Fibroblast of skin of left quadriceps (primary cell): ENCODE measurements around the gene KITLG.
"Not testable (repeated sequence)": the region's sequence is repeated elsewhere in the genome, so short reads cannot be mapped to it uniquely, and the experiment has no call there.

Experiments
- DNase-seq, 2 experiments: peaks; one replicate each; pipeline ENCODE4 v3.0.0-alpha.2; 2013; ENCODE audit warnings: low read depth in 2 of 2

Gene KITLG, protein sequence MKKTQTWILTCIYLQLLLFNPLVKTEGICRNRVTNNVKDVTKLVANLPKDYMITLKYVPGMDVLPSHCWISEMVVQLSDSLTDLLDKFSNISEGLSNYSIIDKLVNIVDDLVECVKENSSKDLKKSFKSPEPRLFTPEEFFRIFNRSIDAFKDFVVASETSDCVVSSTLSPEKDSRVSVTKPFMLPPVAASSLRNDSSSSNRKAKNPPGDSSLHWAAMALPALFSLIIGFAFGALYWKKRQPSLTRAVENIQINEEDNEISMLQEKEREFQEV

GRCh38 chr12:88580051-88580871 is at the start of gene KITLG:
TSS of gene KITLG (minus strand) at chr12:88580471. CDS start at chr12:88580278, 193 bp downstream.
- peak; percentile 77 to 78 for DNase-seq

DNA sequence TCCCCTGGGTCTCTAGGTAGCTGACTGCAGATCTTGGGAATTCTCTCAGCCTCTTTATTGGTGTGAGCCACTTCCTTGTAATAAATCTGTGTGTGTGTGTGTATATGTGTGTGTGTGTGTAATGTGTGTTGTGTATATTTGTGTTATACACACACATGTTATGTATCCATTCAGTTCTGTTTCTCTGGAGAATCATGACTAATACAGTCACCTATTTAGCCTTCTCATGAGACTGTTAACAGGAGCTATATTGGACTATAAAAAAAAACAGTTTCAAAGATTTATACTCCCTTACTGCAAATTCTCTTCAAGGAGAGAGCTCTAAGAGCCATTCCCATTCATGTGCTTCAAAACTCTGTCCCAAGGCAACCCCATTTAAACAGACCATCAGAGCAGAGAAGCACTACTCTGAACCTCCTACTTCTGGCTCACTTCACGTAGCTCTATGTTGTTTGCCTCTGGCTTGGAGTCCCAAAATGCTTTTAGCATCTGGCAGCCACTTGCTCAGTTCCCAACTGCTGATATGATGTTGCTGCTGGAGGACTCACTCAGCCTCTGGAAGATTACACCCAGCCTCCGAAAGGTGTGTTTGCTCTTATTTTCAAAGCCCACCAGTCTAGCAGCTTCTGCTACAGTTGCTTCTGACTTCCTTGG is 48.7 kb upstream of the KITLG start:
- DNase-seq = peak in 1 of 2 experiments; percentile 17

- DNase-seq = not testable (repeated sequence)
Measured at GRCh38 chr12:88628035-88628434, 47.8 kb upstream of the KITLG start.

DNA sequence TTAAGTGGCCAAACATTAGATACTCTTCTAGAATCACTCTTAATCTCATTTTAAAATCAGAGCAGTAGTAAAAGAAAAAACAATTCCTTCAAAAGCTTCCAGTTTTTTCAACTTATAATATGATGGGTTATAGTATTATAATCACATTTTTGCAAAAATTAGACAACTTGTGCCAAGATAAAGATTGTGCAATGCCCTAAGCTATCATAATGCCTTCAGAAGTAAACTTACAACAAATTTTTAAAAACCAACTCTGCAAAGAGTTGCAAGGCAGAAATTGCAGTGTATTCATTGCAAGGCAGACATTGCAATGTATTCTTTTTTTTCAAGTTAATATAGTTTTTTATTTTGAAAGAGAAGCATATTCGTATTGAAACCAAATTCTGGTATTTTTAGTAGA is 47.2 kb upstream of the KITLG start:
- no peak for DNase-seq

DNA sequence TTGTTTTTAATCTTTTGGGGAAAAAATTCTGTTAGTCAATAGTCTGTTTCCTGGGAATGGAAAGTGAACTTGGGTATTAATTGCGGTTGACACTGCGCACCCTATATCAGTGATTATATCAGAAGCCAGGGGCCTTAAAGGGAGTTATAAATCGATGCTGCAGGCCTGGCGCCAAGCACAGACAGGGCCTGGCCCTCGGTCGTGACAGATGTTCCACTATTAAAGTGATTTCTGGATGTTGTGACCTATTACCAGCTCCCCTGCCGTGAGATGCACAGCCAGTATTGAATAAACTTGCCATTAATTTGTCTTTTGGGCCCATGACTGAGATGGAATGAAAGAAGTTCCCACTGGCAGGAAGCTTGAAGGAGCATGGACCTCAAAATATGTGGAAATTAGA is 45.1 kb upstream of the KITLG start:
- no peak for DNase-seq

- peak; percentile 49 to 51 for DNase-seq
Measured at GRCh38 chr12:88624911-88625310, 44.6 kb upstream of the KITLG start.

GRCh38 chr12:88623777-88624548 is 43.7 kb upstream of the KITLG start:
- no peak for DNase-seq

- DNase-seq = no peak
Measured at GRCh38 chr12:88617352-88617751, 37.1 kb upstream of the KITLG start.

- DNase-seq = no peak
Measured at GRCh38 chr12:88615490-88615889, 35.2 kb upstream of the KITLG start.

DNA sequence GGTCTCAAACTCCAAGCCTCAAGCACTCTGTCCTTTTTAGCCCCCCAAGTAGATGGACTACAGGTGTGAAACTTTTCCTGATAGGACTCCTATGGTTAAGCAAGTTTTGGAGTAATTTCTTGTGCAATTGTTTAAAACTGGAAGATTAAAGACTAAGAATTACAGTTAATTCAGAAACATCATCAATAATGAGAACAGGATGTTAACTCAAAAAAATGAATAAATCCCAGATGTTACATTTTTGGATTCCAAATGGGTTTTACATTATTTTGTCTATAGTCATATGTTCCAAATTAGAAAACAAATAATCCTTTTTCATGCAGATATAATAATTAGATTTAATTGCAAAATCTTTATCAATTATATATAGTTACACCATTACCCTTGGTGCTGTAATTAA is 24.4 kb upstream of the KITLG start:
- DNase-seq = peak; percentile 13 to 23

GRCh38 chr12:88600272-88600671 is 20.0 kb upstream of the KITLG start:
- DNase-seq = peak; percentile 27 to 46

DNA sequence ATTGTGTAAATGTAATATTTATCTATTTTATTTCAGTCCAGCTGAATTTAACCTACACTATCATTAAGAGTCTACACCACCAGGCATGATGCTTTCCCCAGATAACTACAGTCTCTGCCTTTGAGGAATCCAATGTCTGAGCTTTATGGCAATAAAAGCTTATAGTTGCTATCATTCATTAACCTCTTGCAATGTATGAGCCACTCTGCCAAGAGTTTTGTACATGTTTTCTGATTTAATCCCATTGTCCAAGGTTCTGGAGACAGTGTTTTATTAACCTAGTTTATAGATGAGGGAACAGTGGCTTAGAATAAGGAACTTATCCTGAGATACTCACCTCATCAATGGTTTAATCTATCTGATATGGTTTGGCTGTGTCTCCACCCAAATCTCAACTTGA is 17.1 kb upstream of the KITLG start:
- DNase-seq = no peak

- no peak for DNase-seq
Measured at GRCh38 chr12:88595697-88596096, 15.4 kb upstream of the KITLG start.

GRCh38 chr12:88594780-88595179 is 14.5 kb upstream of the KITLG start:
- DNase-seq = no peak

DNA sequence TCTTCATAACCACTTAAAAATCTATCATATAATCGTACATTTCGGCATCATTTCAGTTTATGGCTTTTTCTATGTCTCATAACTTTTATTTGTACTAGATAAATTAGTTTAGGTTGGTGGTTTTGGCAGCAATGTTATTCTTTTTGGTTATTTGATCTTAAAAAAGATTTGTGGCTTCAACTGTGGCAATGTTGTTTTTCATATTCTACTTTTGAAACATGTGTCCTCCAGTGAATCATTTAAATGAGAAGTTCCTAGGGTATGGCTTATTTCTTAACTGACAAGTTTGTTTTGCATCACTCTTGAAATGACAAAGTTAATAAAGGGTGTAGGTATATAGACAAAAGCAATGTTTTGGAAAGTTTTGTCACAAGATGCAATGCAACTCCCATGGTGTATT is 11.1 kb upstream of the KITLG start:
- no peak for DNase-seq

- DNase-seq = no peak
Measured at GRCh38 chr12:88590851-88591250, 10.6 kb upstream of the KITLG start.

DNA sequence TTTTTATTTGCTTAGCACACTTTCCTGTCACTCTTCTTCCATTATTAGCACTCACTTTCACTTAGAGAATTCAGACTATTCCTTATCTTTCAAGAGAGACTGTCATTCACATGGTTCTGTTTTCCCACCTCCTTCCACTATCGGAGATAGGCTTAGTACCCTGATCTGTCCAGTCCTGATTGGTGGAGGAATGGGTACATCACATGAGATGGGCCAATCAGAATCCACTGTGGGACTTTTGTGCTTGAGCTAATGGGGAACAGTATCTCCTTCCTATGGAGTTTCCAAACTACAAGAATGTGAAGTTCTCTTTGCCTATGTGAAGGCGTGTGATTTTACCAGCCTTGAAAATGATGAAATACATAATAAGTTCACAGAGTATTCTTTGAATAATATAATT is 4.8 kb upstream of the KITLG start:
- DNase-seq = no peak

DNA sequence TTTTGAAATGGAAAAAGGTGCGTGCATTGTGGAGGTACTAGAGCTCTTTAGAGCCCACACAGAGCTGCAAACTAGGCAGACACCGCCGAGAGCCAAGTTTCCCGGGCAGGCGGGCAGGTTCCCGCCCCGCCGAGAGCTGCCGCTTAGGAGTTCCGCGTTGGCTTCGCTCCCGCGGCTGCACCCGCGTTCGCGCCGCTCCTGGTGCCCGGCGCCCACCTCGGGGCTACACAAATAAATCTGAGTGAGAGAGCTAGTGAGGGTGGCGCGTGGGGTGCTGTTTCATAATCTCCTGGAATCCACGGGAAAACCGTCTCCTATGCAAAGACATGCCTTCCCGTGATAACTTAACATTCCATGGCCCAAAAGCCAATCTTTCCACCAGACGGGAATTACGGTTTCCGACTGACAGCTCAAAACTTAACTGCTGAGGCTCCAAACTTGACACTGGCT is 645 bp downstream of the KITLG start:
- no peak for DNase-seq

- DNase-seq = no peak
Measured at GRCh38 chr12:88579161-88579517, 1.1 kb downstream of the KITLG start.

DNA sequence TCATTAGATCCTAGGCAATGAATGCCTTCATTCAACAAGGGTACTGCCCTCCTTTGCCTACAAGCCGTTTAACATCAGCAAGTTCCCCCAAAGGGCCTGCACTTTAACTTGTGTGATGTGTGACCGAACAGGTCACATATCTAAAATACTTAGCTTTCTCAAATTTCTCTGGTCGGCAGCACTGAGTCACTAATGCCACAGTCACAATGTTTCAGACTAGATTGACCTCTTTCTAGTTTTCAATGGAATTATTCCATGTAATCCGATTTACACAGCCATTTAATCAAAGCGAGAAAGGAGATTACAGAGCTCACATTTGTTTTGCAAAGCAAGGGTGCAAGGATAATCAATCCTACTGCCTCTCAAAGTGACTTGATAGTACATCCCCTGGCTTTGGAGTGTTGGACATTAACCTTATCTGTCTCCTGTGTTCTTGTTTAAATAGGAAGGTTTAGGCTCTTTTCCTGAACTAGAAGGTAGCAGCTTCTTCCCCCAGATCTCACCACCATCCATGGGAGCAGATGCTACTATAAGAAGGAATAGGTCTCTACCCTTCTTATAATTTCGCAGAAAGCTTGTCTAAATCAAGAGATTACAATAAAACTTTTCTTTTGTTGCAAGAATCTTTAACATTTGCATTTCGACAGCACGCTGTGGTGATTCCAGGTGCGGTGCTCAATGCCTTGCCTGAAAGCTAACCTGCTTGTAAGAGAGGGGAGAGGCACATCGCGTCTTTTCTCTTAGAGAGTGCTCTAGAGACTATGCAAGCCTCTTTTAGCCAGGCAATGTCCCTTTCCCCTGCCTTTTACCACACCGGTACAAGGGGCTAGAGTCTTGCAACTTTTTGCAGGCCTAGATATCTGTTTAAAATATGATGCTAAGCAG is 1.8 kb downstream of the KITLG start:
- DNase-seq = no peak

DNA sequence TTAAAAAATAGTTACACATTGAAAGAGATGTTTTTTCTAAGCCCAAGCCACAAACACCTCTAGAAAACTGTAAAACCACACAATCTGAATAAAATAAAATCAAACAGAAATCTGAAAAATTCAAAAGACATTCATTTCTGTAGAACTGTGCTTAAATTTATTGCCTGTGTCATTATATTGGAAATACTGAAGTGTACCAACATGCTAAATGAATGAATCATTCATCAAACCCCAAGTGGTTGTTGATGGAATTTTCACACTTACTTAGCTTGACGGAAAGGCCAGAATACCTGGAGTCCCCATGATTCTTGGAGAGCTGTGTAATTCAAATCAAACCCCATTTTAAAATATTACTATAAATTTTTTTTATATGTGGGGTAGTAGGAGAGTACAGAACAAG is 2.7 kb downstream of the KITLG start:
- DNase-seq = peak in 1 of 2 experiments; percentile 37
